ENCODE measurements around the gene CCL20. TPM values are rescaled to one million over a fixed set of nuclear protein-coding genes. Genes with fewer than 3 reads are reported as not detected.
A peak's percentile ranks its signal among the peaks of the same experiment; 100 is the strongest.

Gene CCL20
- total and polyA plus RNA-seq, 2 of the 13 experiments (the other 11 are each of a cell fraction or from before 2014, with no cell fraction given) = 223 to 903 TPM

DNA sequence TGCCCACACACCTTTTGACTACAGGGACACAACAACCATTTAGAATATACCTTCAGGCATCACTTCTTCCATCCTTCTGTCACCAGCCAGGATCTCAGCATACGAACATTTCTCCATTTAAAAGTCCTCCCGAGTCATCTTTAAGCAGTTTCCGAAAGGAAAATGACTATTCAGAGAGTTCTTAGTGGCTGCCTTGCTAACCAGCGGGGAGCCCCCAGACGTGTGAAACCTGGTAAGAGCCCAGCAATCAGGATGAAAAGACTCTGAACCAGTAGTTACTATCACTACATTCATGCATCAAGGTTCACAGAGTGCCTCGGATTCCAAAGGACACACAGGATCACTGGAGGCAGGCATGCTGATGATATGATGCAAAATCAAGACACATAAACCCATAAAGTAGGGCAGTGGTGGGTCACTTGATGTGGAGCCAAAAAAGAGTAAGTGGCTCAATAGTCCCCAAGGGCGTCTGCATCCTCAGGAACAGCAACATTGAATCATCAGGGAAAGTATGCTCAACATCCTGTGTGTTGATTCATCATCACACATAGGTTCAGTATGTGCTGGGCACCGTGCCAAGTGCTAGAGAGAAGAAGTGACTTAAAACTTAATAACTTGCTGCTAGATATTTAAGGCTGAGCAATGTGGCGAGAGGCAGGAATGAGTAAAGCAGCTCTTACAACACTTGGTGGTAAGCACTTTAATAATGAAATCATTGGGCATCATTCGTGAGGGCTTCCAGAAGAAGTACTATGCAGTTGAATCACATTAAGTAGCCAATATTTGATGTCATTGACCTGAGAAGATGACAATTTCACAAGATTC lies 4.4 kb downstream of the CCL20 start (continued):
- TF ChIP-seq ZBTB3 (CRISPR knock-in tag; IDR thresholded peaks at IDR 0.05; ENCODE audit: borderline replicate concordance, low read depth) = 0 out of 2 replicates have a peak, but pooled peaks have one; percentile 60
- no peak for TF ChIP-seq TCF7L2 (IDR thresholded peaks at IDR 0.05; ENCODE audit: low read depth, low read length)
- TF ChIP-seq ZNF329 (CRISPR knock-in tag; IDR thresholded peaks at IDR 0.05; ENCODE audit: low read depth) = no peak; the same call in 1 of the 2 replicates
- TF ChIP-seq ZNF75D (CRISPR knock-in tag; IDR thresholded peaks at IDR 0.05; ENCODE audit: borderline replicate concordance) = no peak
- TF ChIP-seq, protein P1, sequence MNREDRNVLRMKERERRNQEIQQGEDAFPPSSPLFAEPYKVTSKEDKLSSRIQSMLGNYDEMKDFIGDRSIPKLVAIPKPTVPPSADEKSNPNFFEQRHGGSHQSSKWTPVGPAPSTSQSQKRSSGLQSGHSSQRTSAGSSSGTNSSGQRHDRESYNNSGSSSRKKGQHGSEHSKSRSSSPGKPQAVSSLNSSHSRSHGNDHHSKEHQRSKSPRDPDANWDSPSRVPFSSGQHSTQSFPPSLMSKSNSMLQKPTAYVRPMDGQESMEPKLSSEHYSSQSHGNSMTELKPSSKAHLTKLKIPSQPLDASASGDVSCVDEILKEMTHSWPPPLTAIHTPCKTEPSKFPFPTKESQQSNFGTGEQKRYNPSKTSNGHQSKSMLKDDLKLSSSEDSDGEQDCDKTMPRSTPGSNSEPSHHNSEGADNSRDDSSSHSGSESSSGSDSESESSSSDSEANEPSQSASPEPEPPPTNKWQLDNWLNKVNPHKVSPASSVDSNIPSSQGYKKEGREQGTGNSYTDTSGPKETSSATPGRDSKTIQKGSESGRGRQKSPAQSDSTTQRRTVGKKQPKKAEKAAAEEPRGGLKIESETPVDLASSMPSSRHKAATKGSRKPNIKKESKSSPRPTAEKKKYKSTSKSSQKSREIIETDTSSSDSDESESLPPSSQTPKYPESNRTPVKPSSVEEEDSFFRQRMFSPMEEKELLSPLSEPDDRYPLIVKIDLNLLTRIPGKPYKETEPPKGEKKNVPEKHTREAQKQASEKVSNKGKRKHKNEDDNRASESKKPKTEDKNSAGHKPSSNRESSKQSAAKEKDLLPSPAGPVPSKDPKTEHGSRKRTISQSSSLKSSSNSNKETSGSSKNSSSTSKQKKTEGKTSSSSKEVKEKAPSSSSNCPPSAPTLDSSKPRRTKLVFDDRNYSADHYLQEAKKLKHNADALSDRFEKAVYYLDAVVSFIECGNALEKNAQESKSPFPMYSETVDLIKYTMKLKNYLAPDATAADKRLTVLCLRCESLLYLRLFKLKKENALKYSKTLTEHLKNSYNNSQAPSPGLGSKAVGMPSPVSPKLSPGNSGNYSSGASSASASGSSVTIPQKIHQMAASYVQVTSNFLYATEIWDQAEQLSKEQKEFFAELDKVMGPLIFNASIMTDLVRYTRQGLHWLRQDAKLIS (CRISPR knock-in tag; IDR thresholded peaks at IDR 0.05) = peak; percentile 84
- TF ChIP-seq, protein P2, sequence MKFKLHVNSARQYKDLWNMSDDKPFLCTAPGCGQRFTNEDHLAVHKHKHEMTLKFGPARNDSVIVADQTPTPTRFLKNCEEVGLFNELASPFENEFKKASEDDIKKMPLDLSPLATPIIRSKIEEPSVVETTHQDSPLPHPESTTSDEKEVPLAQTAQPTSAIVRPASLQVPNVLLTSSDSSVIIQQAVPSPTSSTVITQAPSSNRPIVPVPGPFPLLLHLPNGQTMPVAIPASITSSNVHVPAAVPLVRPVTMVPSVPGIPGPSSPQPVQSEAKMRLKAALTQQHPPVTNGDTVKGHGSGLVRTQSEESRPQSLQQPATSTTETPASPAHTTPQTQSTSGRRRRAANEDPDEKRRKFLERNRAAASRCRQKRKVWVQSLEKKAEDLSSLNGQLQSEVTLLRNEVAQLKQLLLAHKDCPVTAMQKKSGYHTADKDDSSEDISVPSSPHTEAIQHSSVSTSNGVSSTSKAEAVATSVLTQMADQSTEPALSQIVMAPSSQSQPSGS (CRISPR knock-in tag; IDR thresholded peaks at IDR 0.05) = no peak
- TF ChIP-seq ZNF446 (CRISPR knock-in tag; IDR thresholded peaks at IDR 0.05) = peak; percentile 23; the same call in 1 of the 2 replicates
- TF ChIP-seq, protein P3, sequence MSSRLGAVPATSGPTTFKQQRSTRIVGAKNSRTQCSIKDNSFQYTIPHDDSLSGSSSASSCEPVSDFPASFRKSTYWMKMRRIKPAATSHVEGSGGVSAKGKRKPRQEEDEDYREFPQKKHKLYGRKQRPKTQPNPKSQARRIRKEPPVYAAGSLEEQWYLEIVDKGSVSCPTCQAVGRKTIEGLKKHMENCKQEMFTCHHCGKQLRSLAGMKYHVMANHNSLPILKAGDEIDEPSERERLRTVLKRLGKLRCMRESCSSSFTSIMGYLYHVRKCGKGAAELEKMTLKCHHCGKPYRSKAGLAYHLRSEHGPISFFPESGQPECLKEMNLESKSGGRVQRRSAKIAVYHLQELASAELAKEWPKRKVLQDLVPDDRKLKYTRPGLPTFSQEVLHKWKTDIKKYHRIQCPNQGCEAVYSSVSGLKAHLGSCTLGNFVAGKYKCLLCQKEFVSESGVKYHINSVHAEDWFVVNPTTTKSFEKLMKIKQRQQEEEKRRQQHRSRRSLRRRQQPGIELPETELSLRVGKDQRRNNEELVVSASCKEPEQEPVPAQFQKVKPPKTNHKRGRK (CRISPR knock-in tag; IDR thresholded peaks at IDR 0.05) = peak; percentile 58
- no peak for TF ChIP-seq HIVEP1 (CRISPR knock-in tag; IDR thresholded peaks at IDR 0.05)
- peak; percentile 55; the same call in 1 of the 2 replicates for TF ChIP-seq ATF7-NPFF (CRISPR knock-in tag; IDR thresholded peaks at IDR 0.05; ENCODE audit: low read depth)
- TF ChIP-seq PRDM15 (CRISPR knock-in tag; IDR thresholded peaks at IDR 0.05) = no peak
- TF ChIP-seq, protein P4, sequence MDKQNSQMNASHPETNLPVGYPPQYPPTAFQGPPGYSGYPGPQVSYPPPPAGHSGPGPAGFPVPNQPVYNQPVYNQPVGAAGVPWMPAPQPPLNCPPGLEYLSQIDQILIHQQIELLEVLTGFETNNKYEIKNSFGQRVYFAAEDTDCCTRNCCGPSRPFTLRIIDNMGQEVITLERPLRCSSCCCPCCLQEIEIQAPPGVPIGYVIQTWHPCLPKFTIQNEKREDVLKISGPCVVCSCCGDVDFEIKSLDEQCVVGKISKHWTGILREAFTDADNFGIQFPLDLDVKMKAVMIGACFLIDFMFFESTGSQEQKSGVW (CRISPR knock-in tag; IDR thresholded peaks at IDR 0.05; ENCODE audit: borderline replicate concordance) = no peak
- 0 out of 2 replicates have a peak, but pooled peaks have one; percentile 89 for TF ChIP-seq ZC3H4 (CRISPR knock-in tag; IDR thresholded peaks at IDR 0.05; ENCODE audit: borderline replicate concordance)
- no peak for TF ChIP-seq HNRNPL (IDR thresholded peaks at IDR 0.05; ENCODE audit: low read depth, low read length)
- no peak for TF ChIP-seq ZNF580 (CRISPR knock-in tag; IDR thresholded peaks at IDR 0.05; ENCODE audit: borderline replicate concordance, low read depth)
- peak; percentile 38; the same call in 1 of the 2 replicates for TF ChIP-seq STAT5B (CRISPR knock-in tag; IDR thresholded peaks at IDR 0.05)
